ENCODE data around the gene TRNP1. TPM values are rescaled to one million over a fixed set of nuclear protein-coding genes. Genes with fewer than 3 reads are reported as not detected.

The TRNP1 gene
- total and polyA plus RNA-seq, 5 experiments from 2014 or later: not detected

GRCh38 chr1:27026621-27027574 is 33.4 kb downstream of the TRNP1 start:
- DNase-seq (no peak), ATAC-seq (no peak)
- POLR2A ChIA-PET: no interaction called here
- H3K36me3 Mint-ChIP-seq: no peaks in the 10 kb centered on the region
- peak overlapping the region in 1 of 10 donors; percentile 68 for H3K27ac Mint-ChIP-seq
- H3K9me3 Mint-ChIP-seq: no peaks in the 10 kb centered on the region
- H3K4me1 Mint-ChIP-seq: peaks cover 0 to 3% (median 3%) of the 10 kb centered on the region in 4 donors
- no peak overlapping the region for H3K4me3 Mint-ChIP-seq
- H3K27me3 Mint-ChIP-seq: peaks cover 0 to 13% (median 6%) of the 10 kb centered on the region in 5 donors

GRCh38 chr1:27027575-27028250 is 34.2 kb downstream of the TRNP1 start:
- Mint-ChIP-seq H3K4me3 (no peak overlapping the region), H3K9me3 (no peaks in the 10 kb centered on the region), H3K4me1 (peaks cover 0 to 5% (median 3%) of the 10 kb centered on the region in 4 donors), H3K27ac (no peak overlapping the region), H3K27me3 (peaks cover 0 to 13% (median 6%) of the 10 kb centered on the region in 5 donors), H3K36me3 (no peaks in the 10 kb centered on the region)
- DNase-seq (no peak), ATAC-seq (no peak)
- POLR2A ChIA-PET: no interaction called here

GRCh38 chr1:27029517-27029916 is 36.0 kb downstream of the TRNP1 start:
- H3K4me1 Mint-ChIP-seq: peaks cover 0 to 5% (median 3%) of the 10 kb centered on the region in 4 donors
- H3K27me3 Mint-ChIP-seq: peaks cover 0 to 13% (median 6%) of the 10 kb centered on the region in 5 donors
- POLR2A ChIA-PET: interaction anchor here (0.9 kb wide), 1 partner anchor 72 kb away, joined by 4 read pairs; no protein-coding TSS in a partner anchor
- DNase-seq (no peak), ATAC-seq (no peak)
- H3K9me3 Mint-ChIP-seq: no peaks in the 10 kb centered on the region
- H3K27ac Mint-ChIP-seq: no peak overlapping the region
- no peak overlapping the region for H3K4me3 Mint-ChIP-seq
- no peaks in the 10 kb centered on the region for H3K36me3 Mint-ChIP-seq

GRCh38 chr1:27031235-27032118 is 38.0 kb downstream of the TRNP1 start:
- H3K27ac Mint-ChIP-seq: peak overlapping the region in 2 of 10 donors; percentile 65 to 79
- H3K4me1 Mint-ChIP-seq: peaks cover 0 to 5% (median 3%) of the 10 kb centered on the region in 4 donors
- peaks cover 0 to 13% (median 7%) of the 10 kb centered on the region in 5 donors for H3K27me3 Mint-ChIP-seq
- ATAC-seq: no peak
- POLR2A ChIA-PET: interaction anchor here (0.6 to 0.7 kb wide), 3 partner anchors 198 to 1665 kb away, joined by 4 to 8 read pairs (median 6); no protein-coding TSS in a partner anchor
- no peaks in the 10 kb centered on the region for H3K9me3 Mint-ChIP-seq
- no peaks in the 10 kb centered on the region for H3K36me3 Mint-ChIP-seq
- H3K4me3 Mint-ChIP-seq: peak overlapping the region in 4 of 10 donors; percentile 19 to 48 (median 37)
- no peak for DNase-seq

GRCh38 chr1:27032119-27032461 is 38.6 kb downstream of the TRNP1 start:
- DNase-seq (no peak), ATAC-seq (no peak)
- POLR2A ChIA-PET: no interaction called here
- peaks cover 0 to 8% (median 5%) of the 10 kb centered on the region in 5 donors for H3K27me3 Mint-ChIP-seq
- no peaks in the 10 kb centered on the region for H3K9me3 Mint-ChIP-seq
- no peaks in the 10 kb centered on the region for H3K36me3 Mint-ChIP-seq
- peaks cover 0 to 5% (median 3%) of the 10 kb centered on the region in 4 donors for H3K4me1 Mint-ChIP-seq
- H3K4me3 Mint-ChIP-seq: peak overlapping the region in 3 of 10 donors; percentile 19 to 38 (median 36)
- no peak overlapping the region for H3K27ac Mint-ChIP-seq

GRCh38 chr1:27033043-27033746 is 39.7 kb downstream of the TRNP1 start:
- POLR2A ChIA-PET: interaction anchor here (0.7 kb wide), 1 partner anchor 16 kb away, joined by 5 read pairs; no protein-coding TSS in a partner anchor
- no peak for ATAC-seq
- H3K4me1 Mint-ChIP-seq: peaks cover 0 to 5% (median 2%) of the 10 kb centered on the region in 4 donors

GRCh38 chr1:27035344-27035743 is 41.9 kb downstream of the TRNP1 start:
- no peak overlapping the region for H3K27ac Mint-ChIP-seq
- DNase-seq (no peak), ATAC-seq (no peak)
- POLR2A ChIA-PET: no interaction called here
- no peaks in the 10 kb centered on the region for H3K9me3 Mint-ChIP-seq
- no peak overlapping the region for H3K4me3 Mint-ChIP-seq
- H3K4me1 Mint-ChIP-seq: peaks cover 0 to 5% (median 2%) of the 10 kb centered on the region in 4 donors
- H3K36me3 Mint-ChIP-seq: no peaks in the 10 kb centered on the region
- H3K27me3 Mint-ChIP-seq: peaks cover 0 to 4% (median 2%) of the 10 kb centered on the region in 5 donors

More at GRCh38 chr1:27033043-27033746, 39.7 kb downstream of the TRNP1 start:
- DNase-seq: no peak
- Mint-ChIP-seq H3K36me3 (no peaks in the 10 kb centered on the region), H3K9me3 (no peaks in the 10 kb centered on the region), H3K27me3 (peaks cover 0 to 4% (median 0%) of the 10 kb centered on the region in 5 donors), H3K4me3 (no peak overlapping the region), H3K27ac (peak overlapping the region in 1 of 10 donors; percentile 50)

GRCh38 chr1:27036718-27037117 is 43.2 kb downstream of the TRNP1 start:
- peaks cover 0 to 6% (median 2%) of the 10 kb centered on the region in 5 donors for H3K27me3 Mint-ChIP-seq
- POLR2A ChIA-PET: interaction anchor here (0.7 to 1.3 kb wide), 2 partner anchors 71 to 261 kb away, joined by 3 to 4 read pairs; no protein-coding TSS in a partner anchor
- DNase-seq (no peak), ATAC-seq (no peak)
- H3K36me3 Mint-ChIP-seq: no peaks in the 10 kb centered on the region
- no peaks in the 10 kb centered on the region for H3K9me3 Mint-ChIP-seq
- H3K4me1 Mint-ChIP-seq: peaks cover 0 to 4% (median 1%) of the 10 kb centered on the region in 4 donors
- no peak overlapping the region for H3K4me3 Mint-ChIP-seq
- H3K27ac Mint-ChIP-seq: no peak overlapping the region

GRCh38 chr1:27037518-27037917 is 44.0 kb downstream of the TRNP1 start:
- Mint-ChIP-seq H3K27ac (peak overlapping the region in 1 of 10 donors; percentile 29), H3K36me3 (no peaks in the 10 kb centered on the region), H3K4me3 (no peak overlapping the region), H3K27me3 (peaks cover 0 to 4% (median 2%) of the 10 kb centered on the region in 5 donors), H3K9me3 (no peaks in the 10 kb centered on the region), H3K4me1 (no peaks in the 10 kb centered on the region)
- DNase-seq: no peak
- POLR2A ChIA-PET: interaction anchor here (1.3 kb wide), 1 partner anchor 260 kb away, joined by 3 read pairs; no protein-coding TSS in a partner anchor
- ATAC-seq: no peak

- DNase-seq (no peak), ATAC-seq (no peak)
- H3K36me3 Mint-ChIP-seq: no peaks in the 10 kb centered on the region
- H3K4me1 Mint-ChIP-seq: no peaks in the 10 kb centered on the region
- no peaks in the 10 kb centered on the region for H3K9me3 Mint-ChIP-seq
- no peak overlapping the region for H3K4me3 Mint-ChIP-seq
- peaks cover 0 to 4% (median 2%) of the 10 kb centered on the region in 5 donors for H3K27me3 Mint-ChIP-seq
- POLR2A ChIA-PET: no interaction called here
- H3K27ac Mint-ChIP-seq: peak overlapping the region in 1 of 10 donors; percentile 29
These were observed 44.5 kb downstream of the TRNP1 start for GRCh38 chr1:27038020-27038419.

- no peak for ATAC-seq
- H3K4me3 Mint-ChIP-seq: no peak overlapping the region
- no peaks in the 10 kb centered on the region for H3K9me3 Mint-ChIP-seq
- POLR2A ChIA-PET: interaction anchor here (0.7 kb wide), 1 partner anchor 33 kb away, joined by 3 read pairs; no protein-coding TSS in a partner anchor
- H3K4me1 Mint-ChIP-seq: peaks cover 15 to 21% (median 20%) of the 10 kb centered on the region in 4 donors
- H3K36me3 Mint-ChIP-seq: no peaks in the 10 kb centered on the region
- peaks cover 0 to 4% (median 2%) of the 10 kb centered on the region in 5 donors for H3K27me3 Mint-ChIP-seq
- no peak overlapping the region for H3K27ac Mint-ChIP-seq
- no peak for DNase-seq
These were observed 49.2 kb downstream of the TRNP1 start for GRCh38 chr1:27042670-27043069.
